HEK293 (cell line): ENCODE data around the gene TPRA1.

Source experiments
- CTCF ChIA-PET: fragments of 350-600 bp; formaldehyde crosslinking; extraction: SDS; loops from one replicate; lab custom pipeline; 2021; ENCODE audit warnings: antibody characterized with exemption; lab: Yijun Ruan, JAX
- POLR2A ChIA-PET: fragments of 300-600 bp; formaldehyde crosslinking; extraction: SDS; loops from one replicate; lab custom pipeline; 2020; ENCODE audit warnings: antibody characterized with exemption, inconsistent platforms; lab: Yijun Ruan, JAX
- H3K27ac ChIP-seq: fragments of 200-500 bp; sonication (Bioruptor generic); 2 replicates; pipeline ENCODE4 v1.5.1; 2014; ENCODE audit warnings: low read depth, low read length, control low read depth, inconsistent platforms; ENCODE audit errors: extremely low read depth
- H3K36me3 ChIP-seq, 2 experiments: fragments of 200-500 bp in 1 of 2; sonication (Bioruptor generic) in 1 of 2; 1 replicate in 1 of 2; 2 replicates in 1 of 2; pipeline ENCODE4 v1.5.1; 2014 to 2017; ENCODE audit warnings: inconsistent platforms in 2 of 2, low read length in 2 of 2; ENCODE audit not compliant: control insufficient read depth in 2 of 2, insufficient read depth in 1 of 2
- H3K4me1 ChIP-seq: fragments of 200-500 bp; sonication (Bioruptor generic); 2 replicates; pipeline ENCODE4 v1.5.1; 2014; ENCODE audit warnings: mild to moderate bottlenecking, low read length, inconsistent platforms; ENCODE audit not compliant: control insufficient read depth, insufficient read depth
- H3K4me3 ChIP-seq: 2 replicates; pipeline ENCODE4 v1.5.1; 2011; ENCODE audit warnings: low read depth, mild to moderate bottlenecking, control low read depth, low read length, moderate library complexity
- H3K9me3 ChIP-seq: fragments of 200-500 bp; sonication (Bioruptor generic); 2 replicates; pipeline ENCODE4 v1.5.1; 2014; ENCODE audit warnings: low read depth, low read length, inconsistent platforms; ENCODE audit not compliant: control insufficient read depth, insufficient read depth
- AEBP2 ChIP-seq: fragments of 450-650 bp; formaldehyde crosslinking; IDR thresholded peaks from 2 replicates; pipeline ENCODE4 v1.5.1; 2016; ENCODE audit warnings: missing biosample characterization, missing genetic modification characterization, borderline replicate concordance
- BCL11B ChIP-seq: fragments of 450-650 bp; formaldehyde crosslinking; IDR thresholded peaks from 2 replicates; pipeline ENCODE4 v1.5.1; 2016; ENCODE audit warnings: low read depth, missing biosample characterization, missing genetic modification characterization
- EGR2 ChIP-seq: fragments of 450-650 bp; formaldehyde crosslinking; IDR thresholded peaks from 2 replicates; pipeline ENCODE4 v1.5.1; 2016; ENCODE audit warnings: low read depth, missing biosample characterization, missing genetic modification characterization
- GLIS1 ChIP-seq: fragments of 450-650 bp; formaldehyde crosslinking; IDR thresholded peaks from 2 replicates; pipeline ENCODE4 v1.5.1; 2016; ENCODE audit warnings: missing biosample characterization, missing genetic modification characterization
- KLF9 ChIP-seq: fragments of 450-650 bp; formaldehyde crosslinking; IDR thresholded peaks from 2 replicates; pipeline ENCODE4 v1.5.1; 2016; ENCODE audit warnings: missing biosample characterization, missing genetic modification characterization, low read depth
- OSR2 ChIP-seq: fragments of 450-650 bp; formaldehyde crosslinking; IDR thresholded peaks from 2 replicates; pipeline ENCODE4 v1.5.1; 2016; ENCODE audit warnings: missing biosample characterization, missing genetic modification characterization
- PATZ1 ChIP-seq: fragments of 450-650 bp; formaldehyde crosslinking; IDR thresholded peaks from 2 replicates; pipeline ENCODE4 v1.5.1; 2016; ENCODE audit warnings: missing biosample characterization, missing genetic modification characterization
- PBX3 ChIP-seq: sonication (generic); formaldehyde crosslinking; IDR thresholded peaks from 2 replicates; pipeline ENCODE4 v1.8.1; 2022; ENCODE audit warnings: mild to moderate bottlenecking, moderate library complexity, missing genetic modification reagents
- SP7 ChIP-seq: fragments of 450-650 bp; formaldehyde crosslinking; IDR thresholded peaks from 2 replicates; pipeline ENCODE4 v1.5.1; 2016; ENCODE audit warnings: missing biosample characterization, missing genetic modification characterization
- ZBTB10 ChIP-seq: fragments of 450-650 bp; formaldehyde crosslinking; IDR thresholded peaks from 2 replicates; pipeline ENCODE4 v1.5.1; 2016; ENCODE audit warnings: missing biosample characterization, missing genetic modification characterization
- ZIC2 ChIP-seq: fragments of 450-650 bp; formaldehyde crosslinking; IDR thresholded peaks from 2 replicates; pipeline ENCODE4 v1.5.1; 2016; ENCODE audit warnings: missing biosample characterization, missing genetic modification characterization
- ZNF10 ChIP-seq: fragments of 450-650 bp; formaldehyde crosslinking; IDR thresholded peaks from 2 replicates; pipeline ENCODE4 v1.5.1; 2017; ENCODE audit warnings: missing biosample characterization, missing genetic modification characterization
- ZNF121 ChIP-seq: fragments of 450-650 bp; formaldehyde crosslinking; IDR thresholded peaks from 2 replicates; pipeline ENCODE4 v1.5.1; 2016; ENCODE audit warnings: missing biosample characterization, missing genetic modification characterization
- ZNF146 ChIP-seq: fragments of 450-650 bp; formaldehyde crosslinking; IDR thresholded peaks from 2 replicates; pipeline ENCODE4 v1.5.1; 2016; ENCODE audit warnings: missing biosample characterization, missing genetic modification characterization
- ZNF248 ChIP-seq: fragments of 450-650 bp; formaldehyde crosslinking; IDR thresholded peaks from 2 replicates; pipeline ENCODE4 v1.5.1; 2017; ENCODE audit warnings: missing biosample characterization, missing genetic modification characterization
- ZNF266 ChIP-seq: fragments of 450-650 bp; formaldehyde crosslinking; IDR thresholded peaks from 2 replicates; pipeline ENCODE4 v1.5.1; 2016; ENCODE audit warnings: missing biosample characterization, missing genetic modification characterization, low read depth
- ZNF366 ChIP-seq: fragments of 450-650 bp; formaldehyde crosslinking; conservative IDR thresholded peaks from 2 replicates; pipeline ENCODE4 v1.5.1; 2016; ENCODE audit warnings: missing biosample characterization, missing genetic modification characterization
- ZNF416 ChIP-seq: fragments of 450-650 bp; formaldehyde crosslinking; IDR thresholded peaks from 2 replicates; pipeline ENCODE4 v1.5.1; 2016; ENCODE audit warnings: missing biosample characterization, missing genetic modification characterization
- ZNF514 ChIP-seq: fragments of 450-650 bp; formaldehyde crosslinking; IDR thresholded peaks from 2 replicates; pipeline ENCODE4 v1.5.1; 2016; ENCODE audit warnings: missing biosample characterization, missing genetic modification characterization
- ZNF548 ChIP-seq: fragments of 450-650 bp; formaldehyde crosslinking; IDR thresholded peaks from 2 replicates; pipeline ENCODE4 v1.5.1; 2016; ENCODE audit warnings: missing biosample characterization, missing genetic modification characterization
- ZNF558 ChIP-seq: fragments of 450-650 bp; formaldehyde crosslinking; IDR thresholded peaks from 2 replicates; pipeline ENCODE4 v1.5.1; 2016; ENCODE audit warnings: missing biosample characterization, missing genetic modification characterization
- ZNF704 ChIP-seq: fragments of 450-650 bp; formaldehyde crosslinking; IDR thresholded peaks from 2 replicates; pipeline ENCODE4 v1.5.1; 2016; ENCODE audit warnings: missing biosample characterization, missing genetic modification characterization
- ZNF837 ChIP-seq: fragments of 450-650 bp; formaldehyde crosslinking; IDR thresholded peaks from 2 replicates; pipeline ENCODE4 v1.5.1; 2016; ENCODE audit warnings: missing biosample characterization, missing genetic modification characterization
- ZSCAN23 ChIP-seq: fragments of 450-650 bp; formaldehyde crosslinking; IDR thresholded peaks from 2 replicates; pipeline ENCODE4 v1.5.1; 2016; ENCODE audit warnings: missing biosample characterization, missing genetic modification characterization

Gene TPRA1

GRCh38 chr3:127632035-127632820 is 41.7 kb upstream of the TPRA1 start:
- no peak overlapping the region for H3K4me3 ChIP-seq
- CTCF ChIA-PET: no interaction called here
- POLR2A ChIA-PET: no interaction called here
- no peaks in the 10 kb centered on the region for H3K9me3 ChIP-seq
- no peak overlapping the region for H3K27ac ChIP-seq
- H3K36me3 ChIP-seq: no peaks in the 10 kb centered on the region
- no peaks in the 10 kb centered on the region; the same call in 1 of the 2 replicates for H3K4me1 ChIP-seq
- TF ChIP-seq ZNF558 (tag by site-specific recombination) (no peak), PBX3 (CRISPR knock-in tag) (no peak), ZNF548 (tag by site-specific recombination) (no peak), BCL11B (tag by site-specific recombination) (no peak), ZNF248 (tag by site-specific recombination) (no peak), ZNF146 (no peak)
- TF ChIP-seq, all 188 proteins: peak for 0

- CTCF ChIA-PET: interaction anchor here (0.6 to 1.4 kb wide), 2 partner anchors 56 to 190 kb away, joined by 3 to 6 read pairs; no protein-coding TSS in a partner anchor
- Histone ChIP-seq H3K36me3 (no peaks in the 10 kb centered on the region), H3K27ac (no peak overlapping the region)
- TF ChIP-seq OSR2 (tag by site-specific recombination): no peak
- no peak for TF ChIP-seq ZNF837 (tag by site-specific recombination)
- TF ChIP-seq ZNF416 (tag by site-specific recombination): no peak
- no peak for TF ChIP-seq AEBP2 (tag by site-specific recombination)
- TF ChIP-seq ZNF10 (tag by site-specific recombination): no peak
- TF ChIP-seq ZNF704: no peak
- no peak for TF ChIP-seq PATZ1 (tag by site-specific recombination)
- TF ChIP-seq ZSCAN23: no peak
- TF ChIP-seq ZNF514 (tag by site-specific recombination): no peak
- peak; percentile 83 for TF ChIP-seq ZIC2 (tag by site-specific recombination)
- no peak for TF ChIP-seq ZBTB10 (tag by site-specific recombination)
- TF ChIP-seq KLF9 (tag by site-specific recombination): no peak
- no peak for TF ChIP-seq ZNF121 (tag by site-specific recombination)
- no peak for TF ChIP-seq ZNF366 (tag by site-specific recombination)
- no peak for TF ChIP-seq ZNF266 (tag by site-specific recombination)
- no peak for TF ChIP-seq EGR2 (tag by site-specific recombination)
- TF ChIP-seq SP7 (tag by site-specific recombination): peak; percentile 75
- peak; percentile 81 for TF ChIP-seq GLIS1 (tag by site-specific recombination)
- TF ChIP-seq, all 188 proteins: peak for 3
- Histone ChIP-seq H3K9me3 (no peaks in the 10 kb centered on the region), H3K4me1 (no peaks in the 10 kb centered on the region; the same call in 1 of the 2 replicates), H3K4me3 (no peak overlapping the region)
- POLR2A ChIA-PET: no interaction called here
Measured at GRCh38 chr3:127630811-127631714, 40.5 kb upstream of the TPRA1 start.
